Bone marrow (tissue), 2 donors: ENCODE results near the gene GNG2.

ENCODE experiments used
- DNase-seq, 2 donors: peaks; one replicate each; lab custom pipeline; 2025; lab: John Stamatoyannopoulos, UW

Gene GNG2

GRCh38 chr14:51856792-51857296, 3.6 kb upstream of the GNG2 start:
- no peak for DNase-seq

GRCh38 chr14:51859131-51859530, 1.3 kb upstream of the GNG2 start:
- DNase-seq, result peak in 1 of 2 donors; percentile 12

DNA sequence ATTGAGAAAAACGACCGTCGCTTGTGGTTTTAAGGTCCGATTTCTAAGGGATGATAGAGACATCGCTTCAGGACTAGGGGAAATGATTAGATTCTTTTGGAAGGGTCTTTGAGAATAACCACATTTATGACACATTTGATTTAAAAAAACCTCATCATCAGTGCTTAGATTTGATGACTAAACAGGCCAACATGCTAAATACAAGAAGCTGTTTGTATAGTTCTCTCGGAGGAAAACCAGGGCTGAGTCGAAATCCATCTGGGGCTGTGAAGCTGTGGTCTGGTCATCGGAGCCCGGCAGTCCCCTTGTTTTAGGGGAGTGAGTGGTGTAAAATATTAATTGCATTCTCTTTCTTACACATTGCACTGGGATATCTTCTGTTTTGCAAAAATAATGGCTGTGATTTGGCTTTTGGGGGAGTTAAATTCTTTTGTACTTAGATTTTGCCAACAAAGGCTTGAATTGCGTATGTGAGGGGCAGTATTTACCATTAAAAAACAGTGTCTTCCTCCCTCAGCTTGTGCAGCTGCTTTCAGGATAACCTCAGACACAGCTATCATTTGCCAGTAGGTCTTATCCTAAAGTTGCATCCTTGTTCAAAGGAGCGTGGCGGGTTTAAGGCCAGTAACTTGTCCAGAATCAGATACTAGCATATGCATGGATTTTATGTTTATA, 550 bp downstream of the GNG2 start:
- peak in 1 of 2 donors; percentile 5 for DNase-seq

GRCh38 chr14:51862176-51862796, 1.9 kb downstream of the GNG2 start:
- DNase-seq, result no peak

DNA sequence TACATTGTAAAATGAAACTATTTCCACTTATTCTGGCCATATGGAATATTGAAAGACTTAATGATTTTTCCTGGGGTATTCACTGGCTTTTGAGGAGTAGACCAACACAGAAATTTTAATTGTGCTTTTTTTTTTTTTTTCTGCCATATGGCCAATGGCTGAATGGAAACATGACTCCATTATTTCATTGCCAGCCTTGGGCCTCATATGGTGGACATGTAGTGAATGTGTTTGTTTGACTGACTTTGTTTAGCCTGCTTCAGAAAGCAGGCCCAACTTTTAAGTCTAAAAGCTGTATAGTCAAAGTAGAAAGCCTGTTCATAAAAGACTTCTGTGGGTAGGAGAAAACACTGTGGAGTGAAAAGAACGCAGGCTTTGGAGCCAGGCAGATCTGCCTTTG, 2.4 kb downstream of the GNG2 start:
- no peak for DNase-seq

DNA sequence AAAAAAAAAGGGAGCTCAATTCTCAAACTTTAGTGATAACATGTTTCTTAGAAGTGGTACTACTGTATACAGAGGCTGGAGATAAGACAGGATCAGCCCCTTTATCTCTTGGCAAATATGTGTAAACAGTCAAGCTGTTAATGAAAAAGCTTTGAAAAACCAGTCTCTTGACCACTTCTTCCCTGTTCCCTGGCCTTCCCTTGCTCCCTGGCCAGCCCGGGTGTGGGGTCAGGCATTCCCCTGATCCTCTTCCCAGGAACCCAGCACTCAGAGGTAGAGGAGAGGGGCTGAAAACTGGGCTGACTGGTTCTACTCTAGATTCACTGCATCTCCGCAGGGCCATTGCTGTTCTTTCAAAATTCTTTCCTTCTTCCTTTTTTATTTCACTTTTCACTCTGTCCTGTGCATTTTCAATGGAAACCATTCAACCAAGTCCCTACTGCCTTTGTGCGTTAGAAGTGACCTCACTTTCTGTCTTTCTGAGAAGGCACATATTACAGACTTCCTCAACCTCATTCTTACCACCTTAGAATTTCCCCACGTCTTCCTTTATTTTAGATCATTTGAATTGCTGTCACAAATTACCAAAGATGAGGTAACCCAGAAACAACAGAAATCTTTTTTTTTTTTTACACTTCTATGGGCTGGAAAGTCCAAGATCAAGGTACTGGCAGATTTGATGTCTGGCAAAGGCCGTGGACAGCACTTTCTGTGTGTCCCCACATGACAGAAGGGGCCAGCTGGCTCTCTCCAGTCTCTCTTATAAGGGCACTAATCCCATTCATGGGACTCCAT, 5.7 kb downstream of the GNG2 start:
- DNase-seq, result no peak

DNA sequence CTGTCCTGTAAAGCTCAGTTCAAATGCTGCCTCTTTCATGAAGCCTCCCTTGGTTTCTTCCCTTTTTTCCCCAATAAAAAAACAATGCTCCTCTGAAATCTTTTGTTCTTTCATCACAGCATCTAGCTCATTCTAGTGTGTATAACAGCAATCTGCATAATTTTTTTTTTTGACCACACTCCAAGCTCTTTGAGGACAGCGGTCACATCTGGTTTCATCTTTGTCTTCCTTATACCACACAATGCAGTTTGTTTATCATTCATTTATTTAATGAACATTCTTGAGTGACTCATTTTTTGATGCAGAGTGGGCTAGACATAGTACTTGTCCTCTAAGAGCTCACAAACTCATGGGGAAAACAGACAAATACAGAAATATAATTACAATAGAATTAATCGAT, 7.3 kb downstream of the GNG2 start:
- no peak for DNase-seq

- DNase-seq, result no peak
Measured at GRCh38 chr14:51868405-51868804, 8.0 kb downstream of the GNG2 start.

GRCh38 chr14:51869411-51870100, 9.1 kb downstream of the GNG2 start:
- no peak for DNase-seq

- DNase-seq, result no peak
Measured at GRCh38 chr14:51870606-51871005, 10.2 kb downstream of the GNG2 start.

DNA sequence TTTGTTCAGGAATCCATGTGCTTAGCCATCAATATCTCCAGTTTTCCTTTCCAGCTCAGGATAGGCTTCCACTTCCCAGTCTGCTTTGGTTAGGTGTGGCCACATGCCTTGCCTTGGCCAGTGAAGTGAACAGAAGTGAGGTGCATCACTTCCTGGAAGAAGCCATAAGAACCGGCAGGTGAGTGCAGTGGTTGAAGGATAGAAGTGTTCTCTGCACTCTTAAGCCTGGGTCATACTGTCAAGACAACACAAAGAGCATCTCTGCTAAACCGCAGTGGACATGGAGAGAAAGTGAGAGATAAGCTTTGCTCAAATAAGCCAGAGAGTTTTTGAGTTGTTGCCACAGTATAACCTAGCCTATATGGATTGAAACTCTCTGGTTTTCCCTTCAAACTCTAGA, 11.4 kb downstream of the GNG2 start:
- no peak for DNase-seq

GRCh38 chr14:51872396-51872795, 12.0 kb downstream of the GNG2 start:
- no peak for DNase-seq

DNA sequence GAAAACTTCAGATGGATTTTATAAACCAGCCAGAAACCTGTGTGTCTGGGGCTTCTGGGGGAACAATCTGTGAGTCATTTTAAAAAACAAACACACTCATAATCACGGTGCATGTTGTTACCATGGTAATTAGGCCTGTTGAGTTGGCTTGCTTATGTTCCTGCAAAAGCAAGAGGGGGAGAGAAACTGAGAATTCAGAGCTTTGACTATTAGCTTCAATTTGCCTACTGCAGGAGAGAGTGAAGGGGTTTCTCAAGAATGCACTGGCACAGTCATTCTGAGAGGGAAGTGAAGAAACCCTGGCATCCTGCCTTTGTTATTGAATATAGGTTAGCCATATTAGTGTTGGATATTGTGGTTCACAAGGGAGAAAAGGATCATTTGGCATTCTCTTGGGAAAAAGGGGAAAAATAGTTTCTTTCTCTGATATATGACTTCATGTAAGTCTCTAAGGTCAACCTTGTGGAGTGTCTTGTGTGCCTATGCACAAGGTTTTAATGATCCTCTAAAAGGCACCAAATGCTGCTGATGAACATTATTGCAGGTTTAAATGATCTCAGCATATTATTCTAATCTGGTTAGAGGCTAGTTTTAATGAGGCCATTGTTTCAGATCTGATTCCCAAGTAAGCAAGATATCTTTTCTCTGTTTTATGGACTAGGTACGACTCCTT, 12.9 kb downstream of the GNG2 start:
- peak in 1 of 2 donors; percentile 83 for DNase-seq

DNA sequence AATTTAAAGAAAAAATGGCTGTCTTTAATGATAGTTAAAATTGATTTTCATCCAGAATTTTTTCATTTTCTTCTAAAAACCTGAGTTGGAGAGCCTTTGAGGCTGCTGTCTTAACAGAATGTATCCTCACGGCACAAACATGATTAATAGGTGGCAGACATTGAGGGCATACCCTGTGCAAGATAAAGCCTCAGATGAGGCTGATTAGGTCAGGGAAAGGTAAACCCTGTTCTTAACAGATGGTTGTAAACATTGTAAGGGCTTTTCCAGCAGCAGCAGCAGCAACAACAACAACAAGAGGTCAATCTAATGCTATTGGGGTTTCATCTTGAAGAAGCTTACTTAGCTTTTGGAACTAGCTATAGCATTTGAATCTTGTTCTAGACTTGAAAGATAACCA, 17.4 kb downstream of the GNG2 start:
- no peak for DNase-seq

- no peak for DNase-seq
Measured at GRCh38 chr14:51879170-51879569, 18.8 kb downstream of the GNG2 start.

DNA sequence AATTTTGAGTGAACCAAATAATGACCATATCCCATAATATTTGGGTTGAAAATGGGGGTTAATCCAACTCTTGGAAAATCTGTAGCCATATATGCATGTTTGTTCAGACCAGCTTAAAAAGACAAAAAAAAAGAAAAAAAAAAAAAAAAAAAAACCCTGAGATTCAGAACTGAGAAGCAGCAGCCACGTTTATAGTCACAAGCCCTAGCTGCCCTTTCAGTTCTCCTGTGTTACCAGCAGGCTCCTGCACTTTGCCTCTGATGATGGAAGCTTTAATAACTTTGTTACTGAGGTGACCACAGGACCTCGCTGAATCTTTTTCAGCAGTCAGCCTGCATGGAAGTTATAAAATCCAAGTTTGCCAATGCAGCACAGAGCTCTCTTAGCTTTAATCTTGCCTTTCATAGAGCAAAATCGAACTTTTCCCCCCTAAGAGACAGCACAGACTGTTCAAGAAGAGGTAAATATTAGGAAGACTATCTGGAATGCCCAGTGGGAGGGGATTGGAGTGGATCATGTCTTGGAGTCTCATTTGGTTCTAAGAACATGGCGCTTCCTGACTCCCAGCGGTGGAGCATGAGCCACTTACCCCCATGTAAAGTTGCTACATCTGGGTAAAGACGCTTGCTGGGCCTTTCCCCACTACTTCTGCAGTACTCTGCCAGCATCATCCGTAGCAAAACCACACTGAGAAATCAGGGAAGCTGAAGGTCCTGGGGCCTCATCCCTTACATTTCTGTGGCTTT, 20.6 kb downstream of the GNG2 start:
- no peak for DNase-seq

DNA sequence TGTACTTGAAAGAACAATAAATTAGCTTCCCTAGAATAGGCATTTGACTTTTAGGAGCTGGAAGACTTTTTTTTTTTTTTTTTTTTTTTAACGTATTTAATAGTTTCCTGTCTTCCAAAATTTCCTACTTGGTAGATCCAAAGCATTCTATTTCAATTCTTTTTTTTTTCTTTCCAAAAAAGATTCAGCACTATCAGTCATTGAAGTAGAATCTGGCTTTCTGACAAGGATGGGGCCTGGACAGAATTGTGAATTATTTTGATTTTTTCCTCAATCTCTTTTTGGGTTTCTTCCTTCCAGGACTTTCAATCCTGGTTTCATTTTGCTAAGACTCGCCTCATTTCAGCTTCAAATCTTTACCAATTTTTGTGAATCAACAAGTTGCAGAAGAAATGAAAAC, 21.2 kb downstream of the GNG2 start:
- DNase-seq, result no peak

DNA sequence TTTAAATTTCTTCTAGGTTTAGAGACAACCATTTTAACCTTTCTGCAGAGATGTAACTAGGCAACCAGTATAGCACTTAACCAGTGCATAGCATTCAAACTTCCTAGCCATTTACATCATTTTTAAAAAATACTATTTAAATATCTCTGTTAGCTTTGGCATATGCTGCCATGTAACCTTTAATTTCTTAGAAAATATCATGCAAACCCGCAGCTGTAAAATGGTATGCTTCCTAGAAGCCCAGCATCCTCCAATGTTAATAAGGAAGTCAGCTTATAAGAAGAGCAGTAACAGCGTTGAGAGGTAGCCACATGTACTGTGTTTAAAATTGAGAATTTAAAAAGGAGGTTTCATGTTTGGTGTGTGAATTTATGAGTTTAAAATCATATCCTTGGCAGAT, 22.8 kb downstream of the GNG2 start:
- DNase-seq, result no peak

DNA sequence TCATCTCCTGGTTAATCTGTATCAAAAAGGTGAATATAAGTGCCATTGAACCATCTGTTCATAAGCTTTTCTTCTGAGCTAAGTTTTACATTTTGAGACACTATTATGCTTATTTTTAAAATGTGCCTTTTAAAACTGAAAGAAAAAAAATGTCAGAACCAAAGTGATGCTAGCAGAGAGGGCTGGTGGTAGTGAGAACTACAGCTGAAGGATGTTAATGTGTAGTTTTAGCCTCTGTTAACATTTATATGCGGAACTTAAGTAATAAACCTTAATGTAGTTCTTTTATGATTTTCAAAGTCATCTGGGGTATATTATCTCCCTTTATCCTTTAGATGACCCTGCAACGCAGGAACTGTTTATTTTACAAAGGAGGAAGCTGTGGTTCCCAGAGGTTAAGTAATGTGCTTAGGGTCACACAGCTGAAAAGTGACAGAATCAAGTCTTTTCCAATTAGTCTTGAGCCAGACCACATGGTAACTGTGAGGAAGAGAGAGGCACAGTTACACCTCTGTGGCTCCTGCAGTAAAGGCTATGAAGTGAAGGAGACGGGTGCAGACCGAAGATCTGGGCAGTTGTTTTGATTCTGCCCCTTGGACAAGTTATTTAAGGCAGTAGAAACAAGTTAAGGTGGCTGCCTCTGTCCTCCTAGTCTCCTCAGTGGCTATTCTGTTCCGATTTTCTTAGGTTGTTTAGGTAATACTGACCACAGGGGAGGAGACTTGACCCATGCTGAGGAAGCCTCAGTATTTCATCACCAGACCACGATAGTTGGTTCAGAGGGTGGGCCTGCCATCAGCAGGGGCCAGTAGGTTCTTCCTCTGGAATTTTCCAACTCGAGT, 23.9 kb downstream of the GNG2 start:
- peak in 1 of 2 donors; percentile 53 for DNase-seq

DNA sequence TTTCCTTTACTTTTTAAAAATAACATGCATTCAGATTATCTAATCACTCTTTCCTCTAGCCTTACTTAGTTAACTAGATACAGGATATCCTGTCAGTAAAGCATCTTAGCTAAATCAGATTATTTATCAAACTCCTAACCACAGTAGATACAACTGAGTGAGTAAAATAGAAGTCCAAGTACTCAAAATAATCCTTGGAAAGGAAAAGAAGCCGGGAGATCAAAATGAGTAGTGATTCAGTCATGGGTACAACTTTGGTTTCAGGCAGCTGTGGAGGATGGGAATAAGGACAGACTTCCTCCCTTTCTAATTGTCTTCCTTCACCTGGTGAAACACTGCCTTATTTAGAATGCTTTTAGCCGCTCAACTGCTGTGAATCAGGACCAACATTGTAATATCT, 29.4 kb downstream of the GNG2 start:
- no peak for DNase-seq
